Breast epithelium (tissue), 4 donors: ENCODE data around the gene MYO1D. TPM values are rescaled to one million over a fixed set of nuclear protein-coding genes. Genes with fewer than 3 reads are reported as not detected.

Experiments used
- DNase-seq, 2 donors: peaks; one replicate each; pipeline ENCODE4 v3.0.0-alpha.2; 2019; ENCODE audit warnings: low spot score in 2 of 2
- H3K27ac ChIP-seq, 2 donors: fragments of 200-600 bp; sonication (generic) in 1 of 2; one replicate each; pipeline ENCODE4 v1.5.1; 2016 to 2019; ENCODE audit warnings: mild to moderate bottlenecking in 1 of 2
- H3K27me3 ChIP-seq, 2 donors: fragments of 200-600 bp; sonication (generic) in 1 of 2; one replicate each; pipeline versions ENCODE4 v1.5.1 to v1.6.0; 2017 to 2019; ENCODE audit warnings: control low read depth in 1 of 2, mild to moderate bottlenecking in 1 of 2
- H3K36me3 ChIP-seq: fragments of 200-600 bp; one replicate; pipeline ENCODE4 v1.5.1; 2019
- H3K4me1 ChIP-seq, 2 donors: fragments of 200-600 bp; sonication (generic); one replicate each; pipeline ENCODE4 v1.5.1; 2016 to 2019; ENCODE audit warnings: control low read depth in 1 of 2
- H3K4me3 ChIP-seq, 3 donors: fragments of 200-600 bp; sonication (generic); 1 replicate in 2 of 3; 2 replicates in 1 of 3; pipeline ENCODE4 v1.5.1; 2016 to 2019; ENCODE audit warnings: mild to moderate bottlenecking in 3 of 3, moderate library complexity in 2 of 3
- H3K9me3 ChIP-seq, 2 donors: fragments of 200-600 bp; sonication (generic) in 1 of 2; one replicate each; pipeline ENCODE4 v1.5.1; 2016 to 2019; ENCODE audit warnings: control low read depth in 1 of 2
- POLR2A ChIP-seq: fragments of 450-650 bp; IDR thresholded peaks from one replicate; pipeline ENCODE4 v1.6.1; 2016; ENCODE audit warnings: antibody characterized with exemption, mild to moderate bottlenecking, moderate library complexity
- POLR2AphosphoS5 ChIP-seq, 3 donors: sonication (generic); formaldehyde crosslinking; IDR thresholded peaks; one replicate each; pipeline ENCODE4 v1.6.1; 2017; ENCODE audit warnings: antibody characterized with exemption in 3 of 3
- intact Hi-C: fragments of 100-400 bp; cut with DNase I; formaldehyde crosslinking; loops from one replicate; pipeline ENCODE4 v1.15.1; 2023; ENCODE audit warnings: low total_unique reads
- total RNA-seq, 3 donors: library from RNA; depleted of rRNA; stranded (reverse); fragments of >200 nt; gene quantifications; one replicate each; pipeline ENCODE4 v1.1.0, GENCODE V29; 2016
- TF ChIP-seq, protein P1 (sequence below), 3 donors: fragments of 450-650 bp; IDR thresholded peaks; one replicate each; pipeline ENCODE4 v1.5.1; 2016 to 2017; ENCODE audit warnings: antibody characterized with exemption in 3 of 3, mild to moderate bottlenecking in 3 of 3, moderate library complexity in 3 of 3

The MYO1D gene
- total RNA-seq, 3 donors from 2014 or later: 54.4 to 114 (median 76.7) TPM

DNA sequence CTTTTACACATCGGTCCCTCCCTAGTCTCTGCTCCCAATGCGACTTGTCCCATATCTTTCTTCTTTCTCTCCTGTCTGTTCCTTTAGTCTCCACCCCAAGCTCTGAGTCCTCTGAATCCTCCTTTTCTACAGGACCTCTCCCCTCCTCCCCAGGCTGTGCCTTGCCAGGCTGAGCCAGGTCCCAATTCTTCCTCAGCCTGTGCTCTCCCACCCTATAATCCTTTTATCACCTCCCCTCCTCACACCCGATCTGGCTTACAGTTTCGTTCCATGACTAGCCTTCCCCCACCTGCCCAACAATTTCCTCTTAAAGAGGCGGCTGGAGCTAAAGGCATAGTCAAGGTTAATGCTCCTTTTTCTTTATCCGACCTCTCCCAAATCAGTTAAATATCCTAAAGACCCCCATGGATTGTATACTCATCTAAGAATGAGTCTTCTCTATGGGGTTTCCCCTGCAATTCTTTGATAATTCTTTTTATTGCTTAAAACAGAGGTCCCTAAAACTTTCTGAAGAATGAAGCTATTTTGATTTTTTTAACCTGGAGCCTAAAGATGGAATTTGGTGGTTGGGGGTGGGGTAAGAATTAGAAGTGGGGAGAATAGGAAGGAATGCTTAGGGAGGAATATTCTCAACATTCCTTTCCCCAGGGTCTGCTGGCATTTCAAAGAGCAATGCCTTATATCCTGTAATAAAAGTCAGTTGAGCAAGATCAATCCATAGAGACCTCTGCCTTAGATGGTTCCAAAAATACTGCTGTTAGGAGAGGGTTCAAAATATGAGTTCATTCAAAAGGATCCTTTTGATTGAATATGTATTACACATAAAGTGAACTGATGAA, 102.8 kb downstream of the MYO1D start:
- no peak overlapping the region for H3K27ac ChIP-seq
- H3K4me1 ChIP-seq: no peaks in the 10 kb centered on the region
- TF ChIP-seq POLR2A (no peak), POLR2AphosphoS5 (IDR thresholded peaks at IDR 0.05) (no peak)
- TF ChIP-seq, protein P1, sequence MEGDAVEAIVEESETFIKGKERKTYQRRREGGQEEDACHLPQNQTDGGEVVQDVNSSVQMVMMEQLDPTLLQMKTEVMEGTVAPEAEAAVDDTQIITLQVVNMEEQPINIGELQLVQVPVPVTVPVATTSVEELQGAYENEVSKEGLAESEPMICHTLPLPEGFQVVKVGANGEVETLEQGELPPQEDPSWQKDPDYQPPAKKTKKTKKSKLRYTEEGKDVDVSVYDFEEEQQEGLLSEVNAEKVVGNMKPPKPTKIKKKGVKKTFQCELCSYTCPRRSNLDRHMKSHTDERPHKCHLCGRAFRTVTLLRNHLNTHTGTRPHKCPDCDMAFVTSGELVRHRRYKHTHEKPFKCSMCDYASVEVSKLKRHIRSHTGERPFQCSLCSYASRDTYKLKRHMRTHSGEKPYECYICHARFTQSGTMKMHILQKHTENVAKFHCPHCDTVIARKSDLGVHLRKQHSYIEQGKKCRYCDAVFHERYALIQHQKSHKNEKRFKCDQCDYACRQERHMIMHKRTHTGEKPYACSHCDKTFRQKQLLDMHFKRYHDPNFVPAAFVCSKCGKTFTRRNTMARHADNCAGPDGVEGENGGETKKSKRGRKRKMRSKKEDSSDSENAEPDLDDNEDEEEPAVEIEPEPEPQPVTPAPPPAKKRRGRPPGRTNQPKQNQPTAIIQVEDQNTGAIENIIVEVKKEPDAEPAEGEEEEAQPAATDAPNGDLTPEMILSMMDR (IDR thresholded peaks at IDR 0.05): no peak
- H3K4me3 ChIP-seq: no peak overlapping the region
- no peaks in the 10 kb centered on the region for H3K27me3 ChIP-seq
- no peaks in the 10 kb centered on the region for H3K9me3 ChIP-seq
- intact Hi-C loops: no loop called here
- no peaks in the 10 kb centered on the region for H3K36me3 ChIP-seq
- DNase-seq: no peak

DNA sequence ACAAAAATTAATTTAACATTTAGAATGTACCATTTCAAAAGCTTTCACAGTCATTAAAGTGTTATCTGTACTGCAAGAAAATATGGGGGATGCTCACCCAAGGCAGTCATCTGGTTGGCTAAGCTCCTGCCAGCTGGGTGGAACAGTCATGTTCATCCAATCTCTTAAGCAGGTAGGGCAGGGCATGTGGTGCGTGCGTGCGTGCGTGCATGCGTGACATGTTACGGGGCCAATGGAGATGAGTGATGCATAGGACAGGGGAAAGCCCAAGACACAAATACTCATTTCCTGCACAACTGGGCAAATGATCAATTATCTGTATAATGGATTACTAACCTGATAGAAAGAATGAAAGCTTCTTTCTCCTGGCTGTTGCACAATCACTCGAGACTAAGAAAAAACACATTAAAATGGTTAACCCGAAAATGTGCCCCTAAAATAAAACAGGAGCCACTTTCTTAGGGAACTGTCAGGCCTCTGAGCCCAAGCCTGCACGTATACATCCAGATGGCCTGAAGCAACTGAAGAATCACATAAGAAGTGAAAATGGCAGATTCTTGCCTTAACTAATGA, 104.4 kb downstream of the MYO1D start:
- no peaks in the 10 kb centered on the region for H3K4me1 ChIP-seq
- H3K9me3 ChIP-seq: no peaks in the 10 kb centered on the region
- H3K27ac ChIP-seq: no peak overlapping the region
- no peaks in the 10 kb centered on the region for H3K27me3 ChIP-seq
- TF ChIP-seq POLR2AphosphoS5 (IDR thresholded peaks at IDR 0.05): no peak
- TF ChIP-seq, protein P1 (IDR thresholded peaks at IDR 0.05): no peak
- H3K4me3 ChIP-seq: no peak overlapping the region
- intact Hi-C loops: no loop called here
- H3K36me3 ChIP-seq: no peaks in the 10 kb centered on the region
- DNase-seq: no peak

DNA sequence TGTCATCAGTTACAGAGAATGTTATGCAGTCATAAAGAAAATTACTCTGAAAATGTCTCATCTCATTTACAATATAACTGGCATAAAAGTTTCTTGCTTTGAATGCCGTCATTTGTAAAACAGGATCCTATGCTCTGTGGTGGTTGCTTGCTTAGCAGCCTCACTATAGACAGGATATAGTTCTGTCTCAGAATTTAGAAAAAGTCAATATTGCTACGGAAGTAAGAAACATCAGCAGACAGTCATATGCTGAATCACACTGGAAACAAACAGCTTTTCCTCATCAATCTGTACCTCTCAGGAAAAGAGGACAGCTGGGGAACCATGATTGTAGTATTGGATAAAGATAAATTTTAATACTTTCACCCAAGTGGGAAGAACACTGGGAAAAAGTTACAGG, 105.5 kb downstream of the MYO1D start:
- intact Hi-C loops: no loop called here
- TF ChIP-seq POLR2AphosphoS5 (IDR thresholded peaks at IDR 0.05) (no peak), POLR2A (no peak)
- TF ChIP-seq, protein P1 (IDR thresholded peaks at IDR 0.05): no peak
- no peak for DNase-seq
- H3K27ac ChIP-seq: no peak overlapping the region
- H3K9me3 ChIP-seq: no peaks in the 10 kb centered on the region
- no peak overlapping the region for H3K4me3 ChIP-seq
- no peaks in the 10 kb centered on the region for H3K36me3 ChIP-seq
- no peaks in the 10 kb centered on the region for H3K27me3 ChIP-seq
- no peaks in the 10 kb centered on the region for H3K4me1 ChIP-seq

DNA sequence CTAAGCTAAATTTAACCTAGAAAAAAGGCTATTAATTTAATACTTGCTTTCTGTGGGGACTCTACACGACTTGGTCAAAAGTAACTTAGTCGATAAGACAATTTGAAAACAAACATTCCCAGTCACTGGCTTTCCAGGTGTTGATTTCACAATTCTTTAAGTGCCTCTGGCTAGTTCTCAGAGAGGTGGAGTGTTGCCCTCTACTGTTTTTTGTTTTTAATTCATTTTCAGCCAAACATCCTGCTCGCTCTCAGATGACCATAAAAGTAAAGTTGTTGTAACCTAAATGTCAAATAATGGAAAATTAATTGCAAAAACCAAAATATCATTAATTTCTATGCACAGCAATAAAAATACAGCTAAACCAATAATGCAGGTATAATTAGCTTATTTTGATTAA, 107.1 kb downstream of the MYO1D start:
- no peak for TF ChIP-seq POLR2A
- TF ChIP-seq, protein P1 (IDR thresholded peaks at IDR 0.05): peak in 1 of 3 donors; percentile 10
- no peak for DNase-seq
- Histone ChIP-seq H3K36me3 (no peaks in the 10 kb centered on the region), H3K27me3 (no peaks in the 10 kb centered on the region), H3K27ac (no peak overlapping the region), H3K4me3 (no peak overlapping the region), H3K9me3 (no peaks in the 10 kb centered on the region), H3K4me1 (no peaks in the 10 kb centered on the region)
- intact Hi-C loops: no loop called here

DNA sequence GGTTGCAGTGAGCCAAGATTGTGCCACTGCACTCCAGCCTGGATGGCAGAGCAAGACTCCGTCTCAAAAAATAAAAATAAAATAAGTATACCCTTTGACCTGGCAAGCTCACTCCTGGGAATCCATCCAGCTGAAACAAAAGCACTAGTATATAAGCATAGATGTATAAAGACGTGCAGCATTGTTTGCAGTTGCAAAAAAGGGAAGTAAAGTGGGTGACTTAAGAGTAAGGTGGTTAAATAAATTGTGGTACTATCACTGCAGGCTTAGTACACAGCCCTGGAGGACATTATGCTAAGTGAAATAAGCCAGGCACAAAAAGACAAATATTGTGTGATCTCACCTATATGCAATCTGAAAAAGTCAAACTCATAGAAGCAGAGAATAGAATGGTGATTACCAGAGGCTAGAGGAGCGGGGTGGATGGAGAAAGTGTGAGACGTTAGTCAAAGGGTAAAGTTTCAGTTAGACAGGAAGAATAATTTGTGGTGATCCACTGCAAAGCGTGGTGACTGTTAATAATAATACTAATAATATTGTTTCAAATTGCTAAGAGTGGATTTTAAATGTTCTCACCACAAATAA, 113.0 kb downstream of the MYO1D start:
- Histone ChIP-seq H3K4me3 (no peak overlapping the region), H3K4me1 (no peaks in the 10 kb centered on the region), H3K27ac (no peak overlapping the region), H3K27me3 (no peaks in the 10 kb centered on the region), H3K36me3 (no peaks in the 10 kb centered on the region), H3K9me3 (no peaks in the 10 kb centered on the region)
- TF ChIP-seq POLR2A: no peak
- no peak for DNase-seq
- intact Hi-C loops: no loop called here
